C4-2B (cell line): ENCODE results near the gene SLC39A1.
"Not testable (repeated sequence)": the region's sequence is repeated elsewhere in the genome, so short reads cannot be mapped to it uniquely, and the experiment has no call there.

ENCODE experiments used
- H3K27ac ChIP-seq: fragments of 450-650 bp; 2 replicates; pipeline ENCODE4 v1.5.1; 2017
- ZFX ChIP-seq: fragments of 450-650 bp; IDR thresholded peaks from 2 replicates; pipeline ENCODE4 v1.6.1; 2017
- TF ChIP-seq, protein P1 (sequence below): fragments of 450-650 bp; conservative IDR thresholded peaks from 2 replicates; pipeline ENCODE4 v1.5.1; 2017; ENCODE audit warnings: mild to moderate bottlenecking

Gene SLC39A1

DNA sequence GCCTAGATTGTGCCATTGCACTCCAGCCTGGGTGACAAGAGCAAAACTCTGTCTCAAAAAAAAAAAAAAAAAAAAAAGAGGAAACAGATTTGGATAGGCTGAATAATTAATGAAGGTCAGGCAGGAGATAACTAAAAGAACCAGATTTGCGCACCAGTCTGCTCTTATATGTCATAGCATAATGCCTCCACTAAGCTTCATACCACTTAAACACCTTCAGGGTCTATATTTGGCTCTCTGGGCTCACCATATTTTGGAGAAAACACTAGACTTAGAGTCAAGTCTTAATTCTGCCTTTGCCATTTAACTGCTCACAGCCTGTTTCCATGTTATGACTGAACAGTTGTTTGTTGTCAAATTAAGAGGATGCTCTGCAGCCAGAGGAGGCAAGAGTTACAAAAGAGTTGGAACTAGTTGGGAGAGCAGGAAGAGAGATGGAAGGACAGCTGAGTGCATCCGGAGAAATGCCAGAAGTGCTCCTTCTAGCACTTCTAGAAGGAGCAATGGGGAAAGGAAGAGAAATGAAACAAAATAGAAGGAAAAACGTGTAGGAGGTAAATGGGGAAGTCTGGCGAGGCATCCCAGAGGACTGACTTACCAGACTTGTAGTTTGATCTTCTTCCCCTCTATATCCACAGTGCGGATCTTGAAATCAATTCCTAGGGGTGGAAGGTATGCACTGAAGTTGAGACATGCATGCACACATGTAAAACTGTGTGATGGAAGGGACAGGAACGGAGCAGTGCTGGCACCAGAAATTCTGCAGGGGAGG lies 21.0 kb upstream of the SLC39A1 start:
- TF ChIP-seq ZFX, result no peak
- TF ChIP-seq, protein P1, sequence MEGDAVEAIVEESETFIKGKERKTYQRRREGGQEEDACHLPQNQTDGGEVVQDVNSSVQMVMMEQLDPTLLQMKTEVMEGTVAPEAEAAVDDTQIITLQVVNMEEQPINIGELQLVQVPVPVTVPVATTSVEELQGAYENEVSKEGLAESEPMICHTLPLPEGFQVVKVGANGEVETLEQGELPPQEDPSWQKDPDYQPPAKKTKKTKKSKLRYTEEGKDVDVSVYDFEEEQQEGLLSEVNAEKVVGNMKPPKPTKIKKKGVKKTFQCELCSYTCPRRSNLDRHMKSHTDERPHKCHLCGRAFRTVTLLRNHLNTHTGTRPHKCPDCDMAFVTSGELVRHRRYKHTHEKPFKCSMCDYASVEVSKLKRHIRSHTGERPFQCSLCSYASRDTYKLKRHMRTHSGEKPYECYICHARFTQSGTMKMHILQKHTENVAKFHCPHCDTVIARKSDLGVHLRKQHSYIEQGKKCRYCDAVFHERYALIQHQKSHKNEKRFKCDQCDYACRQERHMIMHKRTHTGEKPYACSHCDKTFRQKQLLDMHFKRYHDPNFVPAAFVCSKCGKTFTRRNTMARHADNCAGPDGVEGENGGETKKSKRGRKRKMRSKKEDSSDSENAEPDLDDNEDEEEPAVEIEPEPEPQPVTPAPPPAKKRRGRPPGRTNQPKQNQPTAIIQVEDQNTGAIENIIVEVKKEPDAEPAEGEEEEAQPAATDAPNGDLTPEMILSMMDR, result no peak
- H3K27ac ChIP-seq, result no peak overlapping the region

DNA sequence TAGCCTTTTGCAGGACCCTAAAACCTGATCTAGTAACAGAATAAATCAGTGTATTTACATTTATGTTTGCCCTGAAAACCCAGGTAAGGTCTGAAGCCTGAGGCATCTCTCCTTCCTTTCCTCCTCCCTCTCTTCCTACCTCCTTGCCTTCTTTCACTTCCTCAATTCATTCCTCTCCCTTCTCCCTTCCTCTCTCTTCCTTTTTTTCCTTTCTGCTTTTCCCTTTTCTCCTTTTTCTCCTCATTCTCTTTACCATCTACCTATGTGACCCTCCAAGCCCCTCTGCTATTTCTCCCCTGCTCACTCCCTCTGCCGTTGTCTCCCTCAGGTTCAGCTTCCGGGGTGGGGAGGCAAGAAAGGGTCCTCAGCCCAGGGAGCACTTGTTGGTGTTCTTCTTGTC lies 18.4 kb upstream of the SLC39A1 start:
- H3K27ac ChIP-seq, result not testable (repeated sequence)

DNA sequence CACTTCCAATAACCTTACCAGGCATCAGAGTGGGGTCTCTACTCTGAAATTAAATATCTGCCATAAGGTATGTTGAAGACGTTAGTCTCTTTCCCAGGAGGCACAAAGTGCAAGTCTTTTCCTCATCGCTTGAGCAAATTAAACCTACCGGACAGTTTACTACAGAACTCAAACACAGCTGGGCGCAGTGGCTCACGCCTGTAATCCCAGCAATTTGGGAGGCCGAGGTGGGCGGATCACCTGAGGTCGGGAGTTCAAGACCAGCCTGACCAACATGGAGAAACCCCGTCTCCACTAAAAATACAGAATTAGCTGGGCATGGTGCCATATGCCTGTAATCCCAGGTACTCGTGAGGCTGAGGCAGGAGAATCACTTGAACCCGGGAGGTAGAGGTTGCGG lies 15.8 kb upstream of the SLC39A1 start:
- H3K27ac ChIP-seq, result not testable (repeated sequence)

DNA sequence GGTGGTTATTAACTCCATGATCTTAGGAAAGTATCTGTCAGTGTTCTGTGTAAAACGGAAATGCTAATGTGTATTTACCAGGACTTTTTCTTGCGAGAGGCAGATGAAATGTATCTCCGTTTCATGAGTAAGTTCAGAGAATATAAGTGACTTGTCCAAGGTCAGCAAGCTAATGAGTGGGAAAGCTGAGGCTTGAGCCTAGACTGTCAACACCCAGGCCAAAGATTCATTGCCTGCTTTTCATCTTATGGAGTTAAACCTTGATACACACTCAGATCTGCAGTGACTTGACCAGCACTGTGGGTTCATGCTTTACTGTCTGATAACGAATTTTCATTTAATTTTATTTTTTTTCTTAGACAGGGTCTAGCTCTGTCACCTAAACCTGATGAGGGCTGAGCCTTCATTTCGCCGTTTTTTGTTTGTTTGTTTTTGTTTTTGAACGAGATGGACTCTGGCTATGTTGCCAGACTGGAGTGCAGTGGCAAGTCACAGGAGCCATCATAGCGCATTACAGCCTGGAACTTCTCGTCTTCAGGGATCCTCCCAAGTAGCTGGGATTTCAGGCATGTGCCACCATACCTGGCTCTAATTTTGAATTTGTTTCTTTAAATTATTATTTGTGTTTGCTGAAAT lies 15.1 kb upstream of the SLC39A1 start:
- TF ChIP-seq, protein P1, result no peak
- no peak for TF ChIP-seq ZFX
- peak overlapping the region; percentile 96; the same call in 1 of the 2 replicates for H3K27ac ChIP-seq

DNA sequence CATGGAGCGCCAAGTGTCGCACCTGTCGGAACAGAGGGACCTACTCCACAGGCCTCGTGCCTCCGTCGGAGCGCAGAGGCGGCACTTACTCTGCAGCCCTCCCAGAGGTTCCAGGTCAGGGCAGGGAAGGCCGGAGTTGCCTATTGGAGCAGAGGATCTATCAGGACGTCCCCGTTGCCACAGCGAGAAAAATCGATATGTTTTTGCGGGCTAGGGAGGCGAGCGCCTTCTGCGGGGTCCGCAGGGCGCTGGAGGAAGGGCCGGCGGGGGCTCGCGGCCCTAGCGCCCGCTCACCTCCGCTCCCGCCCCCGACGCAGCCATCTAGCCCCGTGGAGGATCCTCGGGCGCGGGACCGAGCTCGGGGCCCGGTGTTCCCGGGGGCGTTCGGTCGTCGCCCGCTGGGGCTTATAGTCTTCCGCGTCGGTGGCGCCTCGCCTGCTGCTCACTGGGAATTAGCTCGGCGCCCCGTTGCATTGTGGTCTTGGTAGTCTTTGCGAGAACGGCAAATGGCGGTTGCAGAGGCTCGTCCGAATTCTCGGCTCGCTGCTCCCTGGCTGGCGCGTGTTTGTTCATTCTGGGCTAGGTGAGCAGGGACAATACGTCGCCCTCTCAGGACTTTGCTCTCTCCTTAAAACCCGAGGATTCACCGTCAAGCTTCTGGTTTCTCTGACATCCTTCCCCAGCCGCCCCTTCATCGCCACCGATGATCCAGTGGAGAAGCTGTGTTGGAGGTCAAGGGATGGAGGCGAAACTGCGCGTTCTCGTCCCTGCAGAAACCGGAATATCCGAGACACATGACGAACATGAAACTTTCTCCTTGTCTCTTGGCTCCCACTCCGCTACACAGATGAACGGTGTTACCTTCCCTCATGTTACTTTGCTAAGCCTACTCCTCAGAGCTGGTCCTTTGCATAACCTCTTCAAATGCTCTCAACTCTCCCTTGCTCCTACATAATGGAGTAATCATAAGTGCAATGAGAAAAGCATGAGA lies 14.2 kb upstream of the SLC39A1 start, which contains the start of gene JTB:
Gene JTB (minus strand): TSS at position 425 of the 991 bp plus-strand sequence. CDS start 422 bp downstream, at position 3.
- TF ChIP-seq ZFX, result peak; percentile 94
- TF ChIP-seq, protein P1, result no peak
- peak within 1 kb of the TSS; percentile 96 for H3K27ac ChIP-seq

DNA sequence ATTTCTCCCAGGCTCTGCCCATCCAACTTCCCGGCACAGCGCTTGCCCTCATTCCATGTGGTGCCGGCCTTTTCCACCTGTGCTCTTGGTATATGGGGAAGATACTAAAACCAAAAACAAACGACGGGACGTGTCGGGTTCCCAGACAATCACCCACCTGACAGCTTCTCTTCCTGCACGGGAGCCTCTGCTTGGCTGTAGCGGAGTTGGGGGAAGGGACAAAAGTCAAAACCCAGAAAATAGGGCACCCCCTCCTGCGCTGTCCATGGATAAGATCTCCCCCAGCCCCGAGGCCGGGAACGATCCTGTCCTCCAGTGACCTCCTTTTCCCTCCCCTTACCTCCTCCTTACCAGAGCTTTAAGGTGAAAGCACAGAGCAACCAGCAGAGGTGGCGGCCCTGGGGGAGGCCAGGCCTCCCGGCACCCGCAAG lies 13.5 kb upstream of the SLC39A1 start:
- TF ChIP-seq, protein P1, result no peak
- TF ChIP-seq ZFX, result no peak
- H3K27ac ChIP-seq, result peak overlapping the region; percentile 96

DNA sequence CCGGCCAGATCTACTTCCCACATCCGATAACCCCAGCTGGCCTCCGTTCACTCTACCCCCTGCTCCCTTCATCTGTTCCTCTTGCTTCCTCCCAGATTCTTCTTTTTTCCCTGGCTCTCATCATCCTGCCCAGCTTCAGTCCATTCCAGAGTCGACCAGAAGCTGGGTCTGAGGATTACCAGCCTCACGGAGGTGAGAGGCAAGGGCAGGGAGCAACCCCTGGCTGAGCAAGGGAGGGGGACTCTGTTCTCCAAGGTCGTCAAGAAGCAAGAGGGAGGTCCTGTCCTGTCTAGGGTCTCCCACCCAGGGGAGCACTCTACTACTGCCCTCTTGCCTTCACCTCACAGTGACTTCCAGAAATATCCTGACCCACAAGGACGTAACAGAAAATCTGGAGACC lies 10.2 kb upstream of the SLC39A1 start:
- H3K27ac ChIP-seq, result no peak overlapping the region
- TF ChIP-seq, protein P1, result no peak
- no peak for TF ChIP-seq ZFX

DNA sequence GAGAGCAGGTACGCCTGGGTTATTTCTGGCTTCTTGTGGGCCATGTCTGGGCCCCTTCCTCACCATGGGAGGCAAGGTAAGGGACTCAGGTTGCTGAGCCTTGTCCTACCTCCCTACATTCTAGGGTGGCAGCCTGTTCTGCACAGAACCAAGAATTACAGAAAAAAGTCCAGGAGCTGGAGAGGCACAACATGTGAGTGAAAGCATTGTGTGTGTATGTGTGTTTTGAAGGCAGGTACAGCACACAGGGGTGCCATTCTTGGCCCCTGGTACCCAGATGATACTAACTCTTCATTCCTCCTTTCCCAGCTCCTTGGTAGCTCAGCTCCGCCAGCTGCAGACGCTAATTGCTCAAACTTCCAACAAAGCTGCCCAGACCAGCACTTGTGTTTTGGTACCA lies 9.7 kb upstream of the SLC39A1 start:
- H3K27ac ChIP-seq, result no peak overlapping the region
- TF ChIP-seq, protein P1, result no peak
